Limb (tissue), 2 donors: ENCODE measurements around the gene DHODH.
"Not testable (repeated sequence)": the region's sequence is repeated elsewhere in the genome, so short reads cannot be mapped to it uniquely, and the experiment has no call there.

Experiments used
- DNase-seq, 2 donors: peaks; one replicate each; pipeline ENCODE4 v3.0.0-alpha.2; 2016; ENCODE audit errors: extremely low spot score in 2 of 2

Gene DHODH

DNA sequence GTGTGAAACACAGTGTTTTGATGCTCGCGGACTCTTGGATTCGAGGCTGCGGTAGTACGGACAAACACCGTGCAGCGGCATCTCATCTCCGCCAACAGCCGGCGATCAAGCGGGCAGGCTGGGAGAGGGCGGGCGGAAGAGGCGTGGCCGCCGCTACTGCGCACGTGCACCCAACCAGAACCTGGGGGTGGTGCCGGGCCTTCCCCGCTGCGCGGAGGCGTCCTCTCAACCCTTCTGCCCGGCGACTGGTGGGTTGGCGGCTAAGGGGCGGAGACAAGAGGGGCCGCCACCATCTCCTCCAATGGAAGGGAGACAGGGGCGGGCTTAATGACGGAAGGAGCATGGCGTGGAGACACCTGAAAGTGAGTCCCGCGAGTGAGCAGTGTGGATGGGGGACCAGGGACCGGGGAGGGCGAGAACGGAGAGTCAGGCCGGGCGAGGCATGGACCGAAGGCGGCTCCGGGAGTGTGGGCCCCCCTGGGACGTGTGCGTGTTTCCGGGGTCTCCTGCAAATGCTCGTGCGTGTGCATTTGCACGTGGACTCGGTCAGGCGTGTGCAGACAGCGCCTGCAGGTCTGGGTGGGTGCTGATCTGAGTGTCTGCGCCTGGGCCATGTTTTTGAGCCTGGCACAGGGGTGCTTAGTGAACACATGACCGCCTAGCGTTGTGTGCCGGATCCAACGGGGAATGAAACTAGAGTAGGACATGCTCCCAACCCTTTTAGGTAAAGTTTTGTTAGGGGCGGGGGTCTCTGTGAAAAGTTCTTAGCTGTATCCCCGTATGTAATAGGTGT is at the start of gene DHODH:
Gene DHODH, plus strand, starts transcription at position 321 of the 793 bp plus-strand sequence. Its CDS starts 21 bp downstream, at position 342.
- DNase-seq, result peak; percentile 98

- DNase-seq, result peak; percentile 82 to 85
These were observed 47.2 kb upstream of the DHODH start for GRCh38 chr16:71961066-71962039.

DNA sequence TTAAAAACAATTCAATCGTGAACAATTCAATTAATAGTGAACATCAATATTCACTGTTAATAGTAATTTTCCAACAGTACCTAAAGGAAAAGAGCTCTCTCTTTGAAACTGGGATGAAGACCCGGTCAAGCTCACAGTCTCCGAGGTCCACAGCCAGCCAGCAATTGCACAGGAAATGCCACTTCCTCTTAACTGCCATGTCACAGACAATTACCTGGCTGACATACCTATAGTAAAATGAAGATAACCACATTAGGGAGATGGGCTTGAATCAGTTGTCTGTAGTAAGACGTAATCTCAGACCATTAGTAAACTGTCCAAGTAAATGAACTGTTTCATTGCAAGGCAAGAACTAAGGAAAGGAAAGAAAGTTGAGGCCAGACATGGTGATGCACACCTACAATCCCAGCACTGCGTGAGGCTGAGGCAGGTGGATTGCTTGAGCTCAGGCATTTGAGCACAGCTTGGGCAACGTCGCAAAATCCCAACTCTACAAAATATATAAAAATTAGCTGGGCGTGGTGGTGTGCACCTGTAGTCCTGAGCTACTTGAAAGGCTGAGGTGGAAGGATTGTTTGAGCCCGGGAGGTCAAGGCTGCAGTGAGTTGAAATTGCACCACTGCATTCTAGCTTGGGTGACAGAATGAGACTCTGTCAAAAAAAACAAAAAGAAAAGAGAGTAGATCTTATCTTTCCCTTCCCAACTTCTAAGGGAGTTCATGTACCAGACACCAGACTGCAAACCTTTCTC is 45.2 kb upstream of the DHODH start:
- no peak for DNase-seq

- no peak for DNase-seq
These were observed 43.3 kb upstream of the DHODH start for GRCh38 chr16:71965223-71965622.

DNA sequence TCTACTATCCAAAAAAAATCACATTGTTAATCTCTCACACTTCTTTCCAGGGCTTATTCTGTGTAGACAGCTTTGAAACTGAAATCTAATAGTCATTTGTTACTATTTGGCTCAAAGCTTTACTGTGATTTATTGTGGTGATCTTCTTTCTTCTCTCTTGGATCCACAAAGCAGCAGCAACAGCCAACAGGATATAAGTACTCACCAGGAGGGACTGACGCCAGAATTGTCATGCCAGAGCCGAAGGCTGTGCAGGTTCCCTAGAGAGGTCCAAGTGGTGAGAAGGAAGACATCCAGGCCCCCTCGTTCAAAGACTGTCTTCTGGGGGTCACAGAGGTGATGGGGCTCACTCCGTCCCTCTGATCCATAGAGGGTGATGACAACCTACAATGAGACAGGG is 41.6 kb upstream of the DHODH start:
- DNase-seq, result no peak

DNA sequence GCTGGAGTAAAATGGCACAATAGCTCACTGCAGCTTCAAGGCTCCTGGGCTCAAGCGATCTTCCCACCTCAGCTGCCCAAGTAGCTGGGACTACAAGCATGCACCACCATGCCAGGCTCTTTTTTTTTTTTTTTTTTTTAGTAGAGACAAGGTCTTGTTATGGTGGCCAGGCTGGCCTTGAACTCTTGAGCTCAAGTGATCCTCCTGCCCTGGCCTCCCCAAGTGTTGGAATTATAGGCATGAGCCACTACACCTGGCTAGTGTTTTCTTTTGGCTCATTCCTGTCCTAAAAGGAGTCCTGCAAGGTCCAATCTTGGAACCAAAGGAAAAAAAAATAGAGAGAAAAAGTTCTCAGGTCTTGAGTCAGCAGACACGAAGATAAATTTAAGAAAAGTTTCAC is 39.2 kb upstream of the DHODH start:
- DNase-seq, result no peak

DNA sequence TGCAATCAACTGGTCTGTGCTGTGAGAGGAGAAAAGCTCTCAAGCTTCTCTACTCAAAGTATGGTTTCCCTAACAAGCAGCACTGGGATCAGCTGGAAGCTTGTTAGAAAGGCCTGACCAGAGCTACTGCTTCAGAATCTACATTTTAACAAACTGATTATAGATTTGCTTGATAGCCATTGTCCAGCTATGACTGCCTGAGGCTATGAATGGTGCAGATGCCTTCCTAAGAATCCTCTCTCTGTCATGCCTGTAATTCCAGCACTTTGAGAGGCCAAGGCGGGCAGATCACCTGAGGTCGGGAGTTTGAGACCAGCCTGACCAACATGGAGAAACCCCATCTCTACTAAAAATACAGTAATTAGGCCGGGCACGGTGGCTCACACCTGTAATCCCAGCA is 37.0 kb upstream of the DHODH start:
- no peak for DNase-seq

DNA sequence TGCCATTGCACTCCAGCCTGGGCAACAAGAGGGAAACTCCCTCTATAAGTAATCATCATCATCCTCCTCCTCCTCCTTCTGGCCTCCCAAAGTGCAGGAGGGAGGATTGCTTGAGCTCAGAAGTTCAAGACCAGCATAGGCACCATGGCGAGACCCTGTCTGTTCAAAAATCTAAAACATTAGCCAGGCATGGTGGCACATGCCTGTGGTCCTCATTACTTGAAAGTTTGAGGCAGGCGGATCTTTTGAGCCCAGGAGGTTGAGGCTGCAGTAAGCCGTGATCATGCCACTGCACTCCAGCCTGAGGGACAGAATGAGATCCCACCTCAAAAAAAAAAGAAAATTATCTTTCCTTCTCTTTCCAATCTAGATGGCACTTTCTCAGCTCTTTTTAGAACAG is 36.2 kb upstream of the DHODH start:
- DNase-seq, result no peak

DNA sequence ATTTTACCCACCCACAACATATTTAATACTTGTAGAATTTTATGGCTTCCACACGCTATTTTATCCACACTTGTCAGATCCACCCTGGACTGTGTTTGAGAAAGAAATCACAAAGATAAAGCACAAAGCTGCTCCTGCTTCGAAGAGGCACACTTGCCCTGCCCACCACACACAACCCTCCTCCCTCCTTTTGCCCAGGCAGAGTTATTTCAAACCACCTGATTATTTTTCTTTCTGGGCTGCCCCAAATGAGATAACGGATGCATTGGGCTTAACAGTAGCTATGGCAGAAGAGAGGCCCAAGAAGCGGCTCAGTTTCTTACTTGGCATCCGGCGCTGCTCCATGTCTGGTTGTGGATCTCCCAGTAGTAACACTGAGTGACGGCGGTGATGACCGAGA is 35.5 kb upstream of the DHODH start:
- DNase-seq, result no peak

GRCh38 chr16:71974068-71974818 is 34.3 kb upstream of the DHODH start:
- no peak for DNase-seq

DNA sequence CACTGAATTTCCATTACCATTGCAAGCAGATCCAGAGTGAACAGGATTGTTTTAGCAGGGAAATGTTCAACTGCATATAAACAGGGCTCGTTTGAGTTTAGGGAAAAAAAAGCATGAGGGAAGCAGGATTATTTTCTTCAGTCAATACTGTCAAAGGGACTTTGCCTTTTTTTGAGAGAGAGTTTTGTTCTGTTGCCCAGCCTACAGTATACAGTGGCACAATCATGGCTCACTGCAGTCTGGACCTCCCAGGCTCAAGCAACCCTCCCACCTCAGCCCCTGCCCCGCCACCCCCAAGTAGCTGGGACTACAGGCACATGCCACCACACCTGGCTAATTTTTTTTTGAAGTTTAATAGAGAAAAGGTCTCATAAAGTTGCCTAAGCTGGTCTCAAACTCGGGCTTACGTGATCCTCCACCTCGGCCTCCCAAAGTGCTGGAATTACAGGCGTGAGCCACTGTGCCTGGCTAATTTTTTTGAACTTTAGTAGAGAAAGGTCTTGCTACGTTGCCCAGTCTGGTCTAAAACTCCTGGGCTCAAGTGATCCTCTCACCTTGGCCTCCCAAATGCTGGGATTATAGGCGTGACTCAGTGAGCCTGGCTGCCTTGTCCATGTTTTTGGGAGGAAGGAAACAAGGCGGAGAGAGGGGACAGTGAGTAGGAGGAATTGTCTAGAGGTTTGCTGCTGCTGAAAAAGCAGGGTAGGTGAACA is 23.1 kb upstream of the DHODH start:
- DNase-seq, result no peak

GRCh38 chr16:71986131-71986530 is 22.4 kb upstream of the DHODH start:
- no peak for DNase-seq

DNA sequence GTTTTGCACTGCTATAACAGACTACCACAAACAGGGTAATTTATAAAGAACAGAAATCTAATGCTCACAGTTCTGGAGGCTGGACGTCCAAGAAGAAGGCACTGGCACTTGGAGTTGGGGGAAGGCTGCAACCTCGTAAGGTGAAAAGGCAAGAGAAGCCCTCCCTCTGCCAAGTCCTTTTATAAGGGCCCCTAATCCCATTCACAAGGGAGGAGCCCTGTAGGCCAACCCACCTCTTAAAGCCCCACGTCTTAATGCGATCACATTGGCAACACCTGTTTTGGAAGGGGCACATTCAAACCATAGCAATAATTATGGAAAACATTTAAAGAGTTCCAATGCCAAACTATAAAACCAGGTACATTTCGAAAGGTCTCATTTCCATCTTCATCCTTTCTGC is 13.5 kb upstream of the DHODH start:
- no peak for DNase-seq

- not testable (repeated sequence) for DNase-seq
These were observed 11.0 kb upstream of the DHODH start for GRCh38 chr16:71997578-71997977.

GRCh38 chr16:72001180-72001874 is 7.2 kb upstream of the DHODH start:
- DNase-seq, result no peak

DNA sequence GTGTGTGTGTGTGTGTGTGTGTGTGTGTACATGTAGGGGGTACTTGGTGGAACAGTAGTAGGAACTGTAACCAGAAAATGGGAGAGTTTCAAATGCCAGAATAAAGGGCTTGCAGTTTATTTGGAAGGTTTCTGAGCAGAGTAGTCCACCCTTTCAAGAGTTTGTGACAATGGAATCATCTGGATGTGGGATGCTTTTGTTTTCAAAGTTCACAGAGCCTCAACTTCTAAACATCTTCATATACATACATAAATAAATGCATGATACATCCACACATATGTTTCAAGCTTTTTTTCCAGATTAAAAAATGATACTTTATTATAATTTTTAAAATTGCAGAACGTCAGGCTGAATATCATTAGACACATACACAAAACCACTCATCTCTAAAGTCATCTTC is 5.9 kb upstream of the DHODH start:
- no peak for DNase-seq

GRCh38 chr16:72008065-72008423 is 500 bp upstream of the DHODH start:
- not testable (repeated sequence) for DNase-seq

- no peak for DNase-seq
These were observed 1.2 kb downstream of the DHODH start for GRCh38 chr16:72009779-72010178.

DNA sequence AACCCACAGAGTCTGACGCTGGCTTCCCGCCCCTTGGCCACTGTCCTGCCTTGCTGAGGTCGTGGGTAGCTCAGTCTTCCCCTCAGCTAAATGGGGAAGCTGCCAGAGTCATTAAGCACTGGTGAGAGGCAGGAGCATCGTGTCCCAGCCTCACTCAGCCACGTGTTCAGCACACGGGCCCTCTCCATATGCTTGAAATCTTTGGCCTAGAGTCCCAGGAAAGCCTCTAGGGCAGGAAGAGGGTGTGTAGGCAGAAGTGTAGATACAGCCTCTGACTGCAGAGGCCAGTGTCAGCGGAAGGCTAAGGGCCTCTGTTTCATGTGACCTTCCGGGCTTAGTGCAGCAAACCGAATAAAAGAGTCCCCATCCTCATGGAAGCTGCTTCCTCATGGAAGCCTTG is 4.1 kb downstream of the DHODH start:
- DNase-seq, result no peak

DNA sequence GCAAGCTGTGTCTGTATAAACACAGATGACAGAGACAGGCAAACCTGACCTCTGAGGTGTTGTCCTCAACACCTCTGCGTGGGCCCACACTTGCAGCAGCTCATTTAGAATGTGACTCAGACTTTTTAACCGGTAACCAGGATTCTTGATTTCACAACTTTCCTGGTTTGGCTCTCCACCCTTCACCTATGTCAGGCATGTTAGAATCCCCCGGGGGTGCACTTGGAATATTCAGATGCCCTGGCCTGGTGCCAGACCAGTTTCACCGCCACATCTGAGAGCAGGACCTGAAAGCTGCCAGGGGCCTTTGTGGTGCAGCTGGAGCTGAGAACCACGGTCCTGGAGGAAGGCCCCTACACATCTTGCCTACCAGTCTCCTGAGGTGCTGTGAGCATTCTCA is 4.8 kb downstream of the DHODH start:
- no peak for DNase-seq
